A673 (cell line): ENCODE measurements around the gene TTC39A. TPM values are rescaled to one million over a fixed set of nuclear protein-coding genes. Genes with fewer than 3 reads are reported as not detected.
"Not testable (repeated sequence)": the region's sequence is repeated elsewhere in the genome, so short reads cannot be mapped to it uniquely, and the experiment has no call there.

Source experiments
- BruUV-seq: library from RNA; stranded (reverse); fragments of 400-500 nt; replicated peaks from 2 replicates; lab custom pipeline; 2021; lab: Mats Ljungman, UMichigan
- CTCF ChIA-PET: fragments of 300-600 bp; sonication (Branson Sonifier 250); formaldehyde crosslinking; loops from one replicate; lab custom pipeline; 2022; ENCODE audit warnings: antibody characterized with exemption; lab: Charles Lee
- POLR2A ChIA-PET: fragments of 300-600 bp; sonication (Branson Sonifier 250); formaldehyde crosslinking; loops from one replicate; lab custom pipeline; 2022; ENCODE audit warnings: antibody characterized with exemption; ENCODE audit not compliant: low non-redundant PET; lab: Charles Lee
- DNase-seq: peaks from one replicate; pipeline ENCODE4 v3.0.0-alpha.2; 2015; ENCODE audit warnings: low spot score
- H3K27ac ChIP-seq: fragments of 200-600 bp; sonication (generic); 2 replicates; pipeline ENCODE4 v1.5.1; 2016; ENCODE audit warnings: mixed run types, low read depth, mild to moderate bottlenecking, mixed read lengths, antibody characterized with exemption, low read length; ENCODE audit not compliant: poor library complexity, severe bottlenecking
- H3K27me3 ChIP-seq: fragments of 200-600 bp; sonication (generic); replicated peaks from 2 replicates; pipeline ENCODE4 v1.6.1; 2017; ENCODE audit warnings: mixed run types, low read depth, mild to moderate bottlenecking, mixed read lengths, antibody characterized with exemption, low read length; ENCODE audit not compliant: insufficient read depth, poor library complexity
- H3K36me3 ChIP-seq: fragments of 200-600 bp; sonication (generic); 2 replicates; pipeline ENCODE4 v1.6.1; 2016; ENCODE audit warnings: mixed run types, mild to moderate bottlenecking, mixed read lengths, antibody characterized with exemption, low read length; ENCODE audit not compliant: insufficient read depth, poor library complexity, severe bottlenecking
- H3K4me1 ChIP-seq: fragments of 200-600 bp; sonication (generic); 2 replicates; pipeline ENCODE4 v1.6.1; 2017; ENCODE audit warnings: mixed run types, mild to moderate bottlenecking, mixed read lengths, antibody characterized with exemption, low read length; ENCODE audit not compliant: insufficient read depth, poor library complexity, severe bottlenecking
- H3K4me3 ChIP-seq: fragments of 200-600 bp; sonication (generic); 2 replicates; pipeline ENCODE4 v1.5.1; 2016; ENCODE audit warnings: low read depth, mixed run types, mild to moderate bottlenecking, mixed read lengths, low read length; ENCODE audit not compliant: poor library complexity, severe bottlenecking
- H3K9me3 ChIP-seq: fragments of 200-600 bp; sonication (generic); 2 replicates; pipeline ENCODE4 v1.6.1; 2016; ENCODE audit warnings: mixed run types, low read depth, mild to moderate bottlenecking, mixed read lengths, antibody characterized with exemption, low read length; ENCODE audit not compliant: poor library complexity, severe bottlenecking
- EZH2 ChIP-seq: fragments of 200-600 bp; sonication (generic); IDR thresholded peaks from 2 replicates; pipeline ENCODE4 v1.6.1; 2017; ENCODE audit warnings: borderline replicate concordance, low read depth, mild to moderate bottlenecking, mixed read lengths, antibody characterized with exemption, low read length; ENCODE audit not compliant: poor library complexity, severe bottlenecking
- intact Hi-C: fragments of 100-400 bp; cut with micrococcal nuclease; formaldehyde crosslinking; loops from one replicate; pipeline ENCODE4 v1.10.0; 2022; ENCODE audit not compliant: unreplicated experiment
- total RNA-seq: library from RNA; stranded (reverse); gene quantifications from 2 replicates; pipeline ENCODE4 v1.2.3, GENCODE V29; 2021
- TF ChIP-seq, protein P1 (sequence below): fragments of 300-800, 200-600 bp; sonication (generic); conservative IDR thresholded peaks from 2 replicates; pipeline ENCODE4 v1.5.1; 2017; ENCODE audit warnings: low read depth, mild to moderate bottlenecking, antibody characterized with exemption, low read length, moderate library complexity, mixed read lengths

TTC39A gene
- total RNA-seq, 1 experiment from 2014 or later: 3.1 TPM

DNA sequence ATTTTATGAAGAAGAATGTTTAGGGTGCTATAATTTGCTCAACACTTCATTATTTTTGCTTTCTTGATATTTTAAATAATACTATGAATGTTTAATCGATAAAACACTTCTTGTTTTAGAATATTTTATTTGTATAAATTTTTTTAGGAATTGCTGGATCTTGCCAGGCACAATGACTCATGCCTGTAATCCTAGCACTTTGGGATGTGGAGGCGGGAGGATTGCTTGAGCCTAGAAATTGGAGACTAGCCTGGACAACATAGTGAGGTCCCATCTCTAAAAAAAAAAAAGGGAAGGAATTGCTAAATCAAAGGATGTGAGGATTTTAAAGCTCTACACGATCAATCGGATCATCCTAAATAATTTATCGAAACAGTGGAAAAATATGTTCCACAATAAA lies 76.7 kb downstream of the TTC39A start:
- DNase-seq: no peak

GRCh38 chr1:51252366-51252765 lies 78.0 kb downstream of the TTC39A start:
- Histone ChIP-seq H3K9me3 (no peaks in the 10 kb centered on the region), H3K27ac (no peak overlapping the region), H3K4me3 (no peak overlapping the region), H3K4me1 (no peaks in the 10 kb centered on the region), H3K27me3 (no peaks in the 10 kb centered on the region), H3K36me3 (no peaks in the 10 kb centered on the region)
- ChIA-PET CTCF (no interaction called here), POLR2A (no interaction called here)
- TF ChIP-seq, protein P1, sequence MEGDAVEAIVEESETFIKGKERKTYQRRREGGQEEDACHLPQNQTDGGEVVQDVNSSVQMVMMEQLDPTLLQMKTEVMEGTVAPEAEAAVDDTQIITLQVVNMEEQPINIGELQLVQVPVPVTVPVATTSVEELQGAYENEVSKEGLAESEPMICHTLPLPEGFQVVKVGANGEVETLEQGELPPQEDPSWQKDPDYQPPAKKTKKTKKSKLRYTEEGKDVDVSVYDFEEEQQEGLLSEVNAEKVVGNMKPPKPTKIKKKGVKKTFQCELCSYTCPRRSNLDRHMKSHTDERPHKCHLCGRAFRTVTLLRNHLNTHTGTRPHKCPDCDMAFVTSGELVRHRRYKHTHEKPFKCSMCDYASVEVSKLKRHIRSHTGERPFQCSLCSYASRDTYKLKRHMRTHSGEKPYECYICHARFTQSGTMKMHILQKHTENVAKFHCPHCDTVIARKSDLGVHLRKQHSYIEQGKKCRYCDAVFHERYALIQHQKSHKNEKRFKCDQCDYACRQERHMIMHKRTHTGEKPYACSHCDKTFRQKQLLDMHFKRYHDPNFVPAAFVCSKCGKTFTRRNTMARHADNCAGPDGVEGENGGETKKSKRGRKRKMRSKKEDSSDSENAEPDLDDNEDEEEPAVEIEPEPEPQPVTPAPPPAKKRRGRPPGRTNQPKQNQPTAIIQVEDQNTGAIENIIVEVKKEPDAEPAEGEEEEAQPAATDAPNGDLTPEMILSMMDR: no peak
- no peak for TF ChIP-seq EZH2
- intact Hi-C loops: no loop called here
- no peak for DNase-seq
- BruUV-seq: no TSS peak

More for the DNA sequence above, 76.7 kb downstream of the TTC39A start:
- no peaks in the 10 kb centered on the region for H3K9me3 ChIP-seq
- no peaks in the 10 kb centered on the region for H3K36me3 ChIP-seq
- CTCF ChIA-PET: no interaction called here
- BruUV-seq: no TSS peak
- H3K4me1 ChIP-seq: peaks cover 5% of the 10 kb centered on the region
- TF ChIP-seq EZH2: no peak
- TF ChIP-seq, protein P1: no peak
- intact Hi-C loops: no loop called here
- no peaks in the 10 kb centered on the region for H3K27me3 ChIP-seq
- no peak overlapping the region for H3K4me3 ChIP-seq
- H3K27ac ChIP-seq: no peak overlapping the region
- POLR2A ChIA-PET: no interaction called here

DNA sequence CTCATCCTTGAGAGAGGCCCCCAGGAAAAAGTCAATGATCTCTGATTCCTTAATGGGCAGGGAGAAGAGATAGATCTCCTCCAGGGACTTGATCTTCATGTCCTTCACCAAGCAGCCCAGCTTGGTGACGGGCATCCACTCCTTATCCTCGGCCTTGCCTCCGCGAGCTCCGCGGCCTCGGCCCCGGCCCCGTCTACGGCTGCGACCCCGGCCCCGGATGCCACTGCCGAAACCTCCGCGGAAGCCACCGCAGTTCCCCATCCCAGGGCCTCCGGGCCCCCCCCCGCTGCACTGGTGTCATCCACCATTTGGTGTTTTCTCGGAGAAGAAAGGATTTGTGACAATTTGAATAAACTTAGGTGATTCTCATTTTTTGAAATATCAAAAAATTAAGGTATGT lies 79.2 kb downstream of the TTC39A start:
- H3K9me3 ChIP-seq, H3K27me3 ChIP-seq, H3K4me3 ChIP-seq, POLR2A ChIA-PET, H3K36me3 ChIP-seq, intact Hi-C loops, H3K27ac ChIP-seq, BruUV-seq, H3K4me1 ChIP-seq, DNase-seq: not testable (repeated sequence)
- CTCF ChIA-PET: interaction anchor here (0.7 kb wide), 1 partner anchor 25 kb away, joined by 9 read pairs; no protein-coding TSS in a partner anchor

DNA sequence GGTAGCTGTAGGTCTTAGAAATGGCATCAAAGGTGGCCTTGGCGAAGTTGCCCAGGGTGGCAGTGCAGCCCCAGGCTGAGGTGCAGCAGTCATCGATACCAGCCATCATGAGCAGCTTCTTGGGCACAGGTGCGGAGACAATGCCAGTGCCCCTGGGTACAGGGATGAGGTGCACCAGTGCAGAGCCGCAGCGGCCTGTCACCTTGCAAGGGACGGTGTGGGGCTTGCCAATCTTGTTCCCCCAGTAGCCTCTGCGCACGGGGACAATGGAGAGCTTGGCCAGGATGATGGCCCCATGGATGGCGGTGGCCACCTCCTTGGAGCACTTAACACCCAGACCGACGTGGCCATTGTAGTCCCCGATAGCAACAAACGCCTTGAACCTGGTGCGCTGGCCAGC lies 79.6 kb downstream of the TTC39A start:
- H3K4me1 ChIP-seq, BruUV-seq, H3K9me3 ChIP-seq, H3K36me3 ChIP-seq, H3K4me3 ChIP-seq, intact Hi-C loops, H3K27ac ChIP-seq, DNase-seq, POLR2A ChIA-PET, H3K27me3 ChIP-seq, CTCF ChIA-PET: not testable (repeated sequence)
